HepG2 (cell line): ENCODE measurements around the gene PAPPA. TPM values are rescaled to one million over a fixed set of nuclear protein-coding genes. Genes with fewer than 3 reads are reported as not detected.

Source experiments
- ATAC-seq: fragments of 200-7000 bp; cut with Tn5 transposase; 3 replicates; pipeline ENCODE4 v1.9.1; 2020; ENCODE audit warnings: mild to moderate bottlenecking, moderate library complexity
- BruUV-seq: library from RNA; stranded (reverse); fragments of 400-500 nt; replicated peaks from 2 replicates; lab custom pipeline; 2021; lab: Mats Ljungman, UMichigan
- CTCF ChIA-PET: fragments of 300-600 bp; formaldehyde crosslinking; extraction: SDS; loops from one replicate; lab custom pipeline; 2021; ENCODE audit warnings: low total read pairs, inconsistent platforms, low intra/inter-chr PET ratio; lab: Yijun Ruan, JAX
- POLR2A ChIA-PET: fragments of 350-600 bp; sonication (Branson Sonifier 250); formaldehyde crosslinking; loops from one replicate; lab custom pipeline; 2020; ENCODE audit warnings: antibody characterized with exemption, inconsistent platforms; lab: Yijun Ruan, JAX
- DNase-seq: peaks from one replicate; pipeline ENCODE4 v3.0.0-alpha.2; 2015; ENCODE audit warnings: low spot score
- FAIRE-seq: peaks from 3 replicates; lab custom pipeline; 2011; peaks lifted over from hg19 to GRCh38; lab: Jason Lieb, UNC
- H2AFZ ChIP-seq: one replicate; pipeline ENCODE4 v1.6.1; 2011; ENCODE audit warnings: low read length, inconsistent platforms
- H3K27ac ChIP-seq: fragments of 300-600 bp; 3 replicates; pipeline ENCODE4 v1.8.0; 2011; ENCODE audit warnings: mixed run types, mild to moderate bottlenecking, mixed read lengths, low read length, inconsistent platforms; ENCODE audit not compliant: insufficient read depth; ENCODE audit errors: extremely low read length
- H3K27me3 ChIP-seq, 2 experiments: fragments of 200-600 bp in 1 of 2; 2 replicates in 1 of 2; 3 replicates in 1 of 2; pipeline versions ENCODE4 v1.6.0 to v1.8.0; 2011; ENCODE audit warnings: low read length in 2 of 2, mild to moderate bottlenecking in 2 of 2, moderate library complexity in 2 of 2, inconsistent platforms in 1 of 2; ENCODE audit not compliant: insufficient read depth in 2 of 2, control insufficient read depth in 1 of 2
- H3K36me3 ChIP-seq, 2 experiments: fragments of 200-600 bp in 1 of 2; replicated peaks in 1 of 2; 2 replicates in 1 of 2; 3 replicates in 1 of 2; pipeline versions ENCODE4 v1.5.1 to v1.8.0; 2011; ENCODE audit warnings: low read length in 2 of 2, inconsistent platforms in 1 of 2; ENCODE audit not compliant: insufficient read depth in 2 of 2, control insufficient read depth in 1 of 2
- H3K4me1 ChIP-seq: 2 replicates; pipeline ENCODE4 v1.5.1; 2012; ENCODE audit warnings: low read length, inconsistent platforms; ENCODE audit not compliant: insufficient read depth
- H3K4me2 ChIP-seq: 2 replicates; pipeline ENCODE4 v1.6.0; 2011; ENCODE audit warnings: low read depth, low read length, inconsistent platforms
- H3K4me3 ChIP-seq, 3 experiments: fragments of 200-600 bp in 1 of 3; sonication (generic), shearing (Covaris generic) in 1 of 3; replicated peaks in 1 of 3; 2 replicates each; pipeline ENCODE4 v1.5.1; 2011 to 2016; ENCODE audit warnings: low read length in 3 of 3, inconsistent platforms in 2 of 3, low read depth in 2 of 3, mild to moderate bottlenecking in 2 of 3, control low read depth in 1 of 3, mixed read lengths in 1 of 3; ENCODE audit not compliant: insufficient read depth in 1 of 3
- H3K79me2 ChIP-seq: one replicate; pipeline ENCODE4 v1.6.1; 2011; ENCODE audit warnings: low read length, inconsistent platforms; ENCODE audit not compliant: insufficient read depth
- H3K9ac ChIP-seq: 2 replicates; pipeline ENCODE4 v1.6.0; 2011; ENCODE audit warnings: mild to moderate bottlenecking, low read depth, low read length, inconsistent platforms; ENCODE audit not compliant: insufficient read depth
- H3K9me3 ChIP-seq: 2 replicates; pipeline ENCODE4 v1.5.1; 2012; ENCODE audit warnings: mild to moderate bottlenecking, low read length
- H4K20me1 ChIP-seq: 2 replicates; pipeline ENCODE4 v1.6.0; 2011; ENCODE audit warnings: inconsistent platforms, mild to moderate bottlenecking, low read length, moderate library complexity; ENCODE audit not compliant: insufficient read depth
- ISX ChIP-seq: sonication (generic); formaldehyde crosslinking; conservative IDR thresholded peaks from 2 replicates; pipeline ENCODE4 v1.5.0; 2020; ENCODE audit warnings: missing genetic modification reagents
- NR2C2 ChIP-seq: sonication (generic); formaldehyde crosslinking; IDR thresholded peaks from 2 replicates; pipeline ENCODE4 v1.4.0; 2020; ENCODE audit warnings: missing genetic modification reagents, mild to moderate bottlenecking, moderate library complexity, borderline replicate concordance
- POLR2A ChIP-seq, 2 experiments: IDR thresholded peaks; 2 replicates each; pipeline ENCODE4 v1.6.1; 2011; ENCODE audit warnings: low read depth in 2 of 2, low read length in 2 of 2, mild to moderate bottlenecking in 1 of 2, moderate library complexity in 1 of 2; ENCODE audit not compliant: insufficient read depth in 1 of 2
- TBX2 ChIP-seq: sonication (generic); formaldehyde crosslinking; IDR thresholded peaks from 2 replicates; pipeline ENCODE4 v1.5.0; 2020; ENCODE audit warnings: missing genetic modification reagents, mild to moderate bottlenecking, borderline replicate concordance
- ZNF629 ChIP-seq: sonication (generic); formaldehyde crosslinking; conservative IDR thresholded peaks from 2 replicates; pipeline ENCODE4 v1.5.0; 2020; ENCODE audit warnings: missing genetic modification reagents
- ZNF75D ChIP-seq: sonication (generic); formaldehyde crosslinking; IDR thresholded peaks from 2 replicates; pipeline ENCODE4 v1.8.1; 2023; ENCODE audit warnings: missing genetic modification reagents, mild to moderate bottlenecking, borderline replicate concordance
- WGBS: methylation state at CpG from one replicate; pipeline ENCODE4 v1.1.6; 2017; ENCODE audit warnings: low lambda C conversion rate; 5-methylcytosine and 5-hydroxymethylcytosine counted together
- in situ Hi-C: cut with HindIII; loops from 2 replicates; pipeline ENCODE4 v1.10.0; 2017; ENCODE audit warnings: low pct_unique_long_range_greater_than_20kb; ENCODE audit not compliant: extremely low pct_ligation_motif_present
- intact Hi-C: fragments of 100-400 bp; cut with micrococcal nuclease; formaldehyde crosslinking; loops from one replicate; pipeline ENCODE4 v1.10.0; 2022; ENCODE audit not compliant: unreplicated experiment
- polyA plus RNA-seq, 8 experiments: library from polyadenylated mRNA; depleted of rRNA in 3 of 8; stranded (reverse) in 7 of 8; unstranded in 1 of 8; fragments of >200 nt; fragmentation: Illumina TruSeq in 4 of 8; extraction: Trizol in 4 of 8; gene quantifications; 2 replicates each; pipeline versions ENCODE4 v1.2.1 to v1.2.3, GENCODE V29; 2011 to 2016; ENCODE audit warnings: low read depth in 4 of 8, missing spikeins in 1 of 8, mixed read lengths in 1 of 8; ENCODE audit not compliant: insufficient read depth in 1 of 8
- total RNA-seq, 5 experiments: library from RNA; depleted of rRNA; stranded (reverse); fragments of >200 nt; fragmentation: Illumina TruSeq; extraction: Trizol; gene quantifications; 2 replicates each; pipeline ENCODE4 v1.2.3, GENCODE V29; 2016; ENCODE audit warnings: low read depth in 1 of 5
- TF ChIP-seq, protein P1 (sequence below): sonication (generic); formaldehyde crosslinking; IDR thresholded peaks from 2 replicates; pipeline ENCODE4 v1.4.0; 2020; ENCODE audit warnings: missing genetic modification reagents, borderline replicate concordance

PAPPA gene
- total and polyA plus RNA-seq, 2 of the 13 experiments (the other 11 are each of a cell fraction or from before 2014, with no cell fraction given) = 0.09 to 0.11 TPM

DNA sequence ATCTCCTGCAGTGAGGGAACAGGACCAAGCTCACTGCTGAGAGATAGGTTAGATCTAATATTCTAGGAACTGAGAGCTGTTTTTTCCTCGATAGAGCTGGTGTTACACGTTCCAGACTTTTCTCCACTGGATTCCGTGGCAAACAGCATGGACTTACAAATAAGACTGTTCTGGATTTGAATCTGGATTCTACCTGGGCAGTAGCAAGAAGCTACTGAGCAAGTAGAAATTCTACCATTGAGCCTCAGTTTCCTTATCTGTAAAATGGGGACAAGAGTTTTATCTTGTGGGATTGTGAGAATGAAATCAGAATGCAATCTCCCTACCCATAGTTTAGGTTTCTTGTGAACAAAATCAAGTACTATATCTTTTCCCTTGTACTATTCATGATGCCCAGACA is 294.8 kb downstream of the PAPPA start:
- POLR2A ChIA-PET = no interaction called here
- intact Hi-C loops = no loop called here
- no peaks in the 10 kb centered on the region for H3K79me2 ChIP-seq
- no TSS peak for BruUV-seq
- no peak overlapping the region for H3K9ac ChIP-seq
- TF ChIP-seq TBX2 (CRISPR knock-in tag) (no peak), ZNF629 (CRISPR knock-in tag) (peak; percentile 46; the same call in 1 of the 2 replicates), ISX (no peak), POLR2A (IDR thresholded peaks at IDR 0.05; ENCODE audit: insufficient read depth in 1 of 2, low read depth in 2 of 2, low read length in 2 of 2) (no peak), ZNF75D (CRISPR knock-in tag) (no peak), NR2C2 (CRISPR knock-in tag) (no peak)
- TF ChIP-seq, protein P1, sequence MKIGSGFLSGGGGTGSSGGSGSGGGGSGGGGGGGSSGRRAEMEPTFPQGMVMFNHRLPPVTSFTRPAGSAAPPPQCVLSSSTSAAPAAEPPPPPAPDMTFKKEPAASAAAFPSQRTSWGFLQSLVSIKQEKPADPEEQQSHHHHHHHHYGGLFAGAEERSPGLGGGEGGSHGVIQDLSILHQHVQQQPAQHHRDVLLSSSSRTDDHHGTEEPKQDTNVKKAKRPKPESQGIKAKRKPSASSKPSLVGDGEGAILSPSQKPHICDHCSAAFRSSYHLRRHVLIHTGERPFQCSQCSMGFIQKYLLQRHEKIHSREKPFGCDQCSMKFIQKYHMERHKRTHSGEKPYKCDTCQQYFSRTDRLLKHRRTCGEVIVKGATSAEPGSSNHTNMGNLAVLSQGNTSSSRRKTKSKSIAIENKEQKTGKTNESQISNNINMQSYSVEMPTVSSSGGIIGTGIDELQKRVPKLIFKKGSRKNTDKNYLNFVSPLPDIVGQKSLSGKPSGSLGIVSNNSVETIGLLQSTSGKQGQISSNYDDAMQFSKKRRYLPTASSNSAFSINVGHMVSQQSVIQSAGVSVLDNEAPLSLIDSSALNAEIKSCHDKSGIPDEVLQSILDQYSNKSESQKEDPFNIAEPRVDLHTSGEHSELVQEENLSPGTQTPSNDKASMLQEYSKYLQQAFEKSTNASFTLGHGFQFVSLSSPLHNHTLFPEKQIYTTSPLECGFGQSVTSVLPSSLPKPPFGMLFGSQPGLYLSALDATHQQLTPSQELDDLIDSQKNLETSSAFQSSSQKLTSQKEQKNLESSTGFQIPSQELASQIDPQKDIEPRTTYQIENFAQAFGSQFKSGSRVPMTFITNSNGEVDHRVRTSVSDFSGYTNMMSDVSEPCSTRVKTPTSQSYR = no peak
- CTCF ChIA-PET = no interaction called here
- WGBS = 97% methylated on average over 3 of the region's 3 CpGs
- H3K4me3 ChIP-seq = no peak overlapping the region
- no peaks in the 10 kb centered on the region for H3K9me3 ChIP-seq
- H3K27me3 ChIP-seq = no peaks in the 10 kb centered on the region
- no peaks in the 10 kb centered on the region for H3K36me3 ChIP-seq
- FAIRE-seq = no peak
- H3K4me2 ChIP-seq = no peak overlapping the region
- H3K27ac ChIP-seq = no peak overlapping the region
- ATAC-seq = no peak
- H2AFZ ChIP-seq = no peak overlapping the region
- in situ Hi-C loops = no loop called here
- no peaks in the 10 kb centered on the region for H4K20me1 ChIP-seq
- no peak for DNase-seq
- H3K4me1 ChIP-seq = peaks cover 12% of the 10 kb centered on the region
